Kidney (tissue), 14 donors: ENCODE data around the gene CTNNB1. TPM values are rescaled to one million over a fixed set of nuclear protein-coding genes. Genes with fewer than 3 reads are reported as not detected.

Source experiments
- DNase-seq, 5 donors: peaks; one replicate each; pipeline ENCODE4 v3.0.0-alpha.2; 2013 to 2020
- FAIRE-seq: peaks from 2 replicates; lab custom pipeline; 2012; peaks lifted over from hg19 to GRCh38; lab: Jason Lieb, UNC
- H3K27ac ChIP-seq, 2 donors: one replicate each; pipeline ENCODE4 v1.7.0; 2013; ENCODE audit warnings: low read depth in 2 of 2, low read length in 2 of 2, inconsistent platforms in 1 of 2
- H3K27me3 ChIP-seq: one replicate; pipeline ENCODE4 v1.7.1; 2013; ENCODE audit warnings: low read length, inconsistent platforms; ENCODE audit not compliant: control insufficient read depth, insufficient read depth
- H3K36me3 ChIP-seq, 3 donors: one replicate each; pipeline versions ENCODE4 v1.7.0 to v1.7.1; 2013; ENCODE audit warnings: low read length in 3 of 3, control low read depth in 1 of 3, inconsistent platforms in 1 of 3; ENCODE audit not compliant: insufficient read depth in 3 of 3, control insufficient read depth in 2 of 3
- H3K4me1 ChIP-seq, 3 donors: one replicate each; pipeline versions ENCODE4 v1.7.0 to v1.7.1; 2013; ENCODE audit warnings: low read length in 3 of 3, inconsistent platforms in 1 of 3, low read depth in 1 of 3; ENCODE audit not compliant: control insufficient read depth in 2 of 3, insufficient read depth in 2 of 3
- H3K4me3 ChIP-seq, 3 donors: one replicate each; pipeline versions ENCODE4 v1.7.0 to v1.8.1; 2013; ENCODE audit warnings: low read length in 3 of 3, control low read depth in 1 of 3, inconsistent platforms in 1 of 3
- H3K9ac ChIP-seq, 3 donors: one replicate each; pipeline versions ENCODE4 v1.7.0 to v1.7.1; 2013; ENCODE audit warnings: low read length in 3 of 3, control low read depth in 1 of 3, inconsistent platforms in 1 of 3
- H3K9me3 ChIP-seq, 3 donors: one replicate each; pipeline versions ENCODE4 v1.7.0 to v1.7.1; 2013; ENCODE audit warnings: low read length in 3 of 3, control low read depth in 1 of 3, inconsistent platforms in 1 of 3; ENCODE audit not compliant: control insufficient read depth in 2 of 3, insufficient read depth in 1 of 3
- intact Hi-C: fragments of 100-400 bp; cut with DNase I; formaldehyde crosslinking; loops from one replicate; pipeline ENCODE4 v1.11.1; 2022
- polyA plus RNA-seq: library from polyadenylated mRNA; stranded (reverse); fragments of 350-450 nt; fragmentation: Illumina TruSeq; extraction: RNeasy Lipid Tissue Mini Kit (QIAGEN cat#74804); gene quantifications from one replicate; pipeline ENCODE4 v1.2.3, GENCODE V29; 2014; ENCODE audit warnings: low read depth, low replicate concordance; ENCODE audit not compliant: insufficient read depth
- total RNA-seq: library from RNA; stranded (reverse); fragmentation: NEBNext Ultra II Directional; extraction: Animal tissue kit (Norgen Biotek cat#: 25700); gene quantifications from one replicate; pipeline ENCODE4 v1.2.1, GENCODE V29; 2021
- TF ChIP-seq, protein P1 (sequence below): IDR thresholded peaks from 3 replicates; pipeline ENCODE4 v1.5.1; 2012; ENCODE audit warnings: mild to moderate bottlenecking, moderate library complexity, borderline replicate concordance; ENCODE audit not compliant: insufficient read depth; ENCODE audit errors: extremely low read depth
- donor health status: control.
- donor health status: control.
- donor health status: control.
- donor health status: control.
- donor health status: control.
- donor health status: DM: yes; HTN: yes; CAD: no.
- donor health status: Normal renal cell carcinoma (clear cell type).

Gene CTNNB1
- total and polyA plus RNA-seq, 2 donors from 2014 or later, result 97.0 to 329 TPM

DNA sequence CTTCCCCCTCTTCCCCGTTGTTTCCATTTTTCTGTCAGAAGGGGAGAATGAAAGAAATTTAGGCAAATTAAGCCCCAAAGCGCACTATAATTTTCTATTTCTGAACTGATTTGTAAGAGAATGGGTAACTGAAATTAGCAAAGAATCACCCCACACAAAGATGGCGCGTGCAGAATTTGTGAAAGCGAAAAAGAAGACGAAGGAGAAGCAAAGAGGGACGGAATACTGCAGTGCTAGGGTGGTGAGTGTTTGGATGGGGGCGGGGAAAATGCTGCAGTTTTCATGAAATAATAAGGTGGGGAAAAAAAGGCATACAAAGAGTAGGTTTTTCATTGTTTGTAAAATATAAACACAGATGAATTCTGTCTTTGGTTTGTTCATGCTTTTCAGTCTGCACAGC is 4.6 kb upstream of the CTNNB1 start:
- Histone ChIP-seq H3K4me1 (no peaks in the 10 kb centered on the region), H3K27ac (no peak overlapping the region), H3K27me3 (peaks cover 3% of the 10 kb centered on the region), H3K9ac (no peak overlapping the region), H3K36me3 (no peaks in the 10 kb centered on the region), H3K4me3 (no peak overlapping the region), H3K9me3 (no peaks in the 10 kb centered on the region)
- intact Hi-C loops, result no loop called here
- TF ChIP-seq, protein P1, sequence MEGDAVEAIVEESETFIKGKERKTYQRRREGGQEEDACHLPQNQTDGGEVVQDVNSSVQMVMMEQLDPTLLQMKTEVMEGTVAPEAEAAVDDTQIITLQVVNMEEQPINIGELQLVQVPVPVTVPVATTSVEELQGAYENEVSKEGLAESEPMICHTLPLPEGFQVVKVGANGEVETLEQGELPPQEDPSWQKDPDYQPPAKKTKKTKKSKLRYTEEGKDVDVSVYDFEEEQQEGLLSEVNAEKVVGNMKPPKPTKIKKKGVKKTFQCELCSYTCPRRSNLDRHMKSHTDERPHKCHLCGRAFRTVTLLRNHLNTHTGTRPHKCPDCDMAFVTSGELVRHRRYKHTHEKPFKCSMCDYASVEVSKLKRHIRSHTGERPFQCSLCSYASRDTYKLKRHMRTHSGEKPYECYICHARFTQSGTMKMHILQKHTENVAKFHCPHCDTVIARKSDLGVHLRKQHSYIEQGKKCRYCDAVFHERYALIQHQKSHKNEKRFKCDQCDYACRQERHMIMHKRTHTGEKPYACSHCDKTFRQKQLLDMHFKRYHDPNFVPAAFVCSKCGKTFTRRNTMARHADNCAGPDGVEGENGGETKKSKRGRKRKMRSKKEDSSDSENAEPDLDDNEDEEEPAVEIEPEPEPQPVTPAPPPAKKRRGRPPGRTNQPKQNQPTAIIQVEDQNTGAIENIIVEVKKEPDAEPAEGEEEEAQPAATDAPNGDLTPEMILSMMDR, result no peak
- DNase-seq (no peak), FAIRE-seq (no peak)

DNA sequence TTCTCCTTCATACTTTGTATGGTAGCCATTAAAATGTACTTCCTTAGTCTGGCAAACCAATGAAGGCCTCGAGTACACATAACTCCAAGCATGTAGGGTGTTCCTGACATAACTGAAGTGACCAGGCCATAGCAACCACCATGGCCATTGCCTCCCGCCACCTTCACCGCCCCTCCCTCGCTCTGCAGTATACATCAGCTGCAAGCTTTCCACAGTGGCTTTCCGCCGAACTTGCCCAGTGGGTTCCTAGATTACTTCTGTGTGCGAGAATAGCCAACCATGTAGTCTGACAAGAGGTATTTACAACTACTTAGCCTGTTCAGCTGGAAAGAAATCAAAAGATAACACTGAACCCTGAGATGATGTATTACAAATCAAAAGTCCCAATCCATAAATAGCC is 3.4 kb upstream of the CTNNB1 start:
- no peaks in the 10 kb centered on the region for H3K9me3 ChIP-seq
- H3K36me3 ChIP-seq, result no peaks in the 10 kb centered on the region
- H3K27me3 ChIP-seq, result peaks cover 3% of the 10 kb centered on the region
- no peak for DNase-seq
- intact Hi-C loops, result no loop called here
- H3K4me1 ChIP-seq, result no peaks in the 10 kb centered on the region
- FAIRE-seq, result no peak
- no peak overlapping the region for H3K4me3 ChIP-seq
- no peak overlapping the region for H3K27ac ChIP-seq
- H3K9ac ChIP-seq, result no peak overlapping the region
- TF ChIP-seq, protein P1, result no peak

DNA sequence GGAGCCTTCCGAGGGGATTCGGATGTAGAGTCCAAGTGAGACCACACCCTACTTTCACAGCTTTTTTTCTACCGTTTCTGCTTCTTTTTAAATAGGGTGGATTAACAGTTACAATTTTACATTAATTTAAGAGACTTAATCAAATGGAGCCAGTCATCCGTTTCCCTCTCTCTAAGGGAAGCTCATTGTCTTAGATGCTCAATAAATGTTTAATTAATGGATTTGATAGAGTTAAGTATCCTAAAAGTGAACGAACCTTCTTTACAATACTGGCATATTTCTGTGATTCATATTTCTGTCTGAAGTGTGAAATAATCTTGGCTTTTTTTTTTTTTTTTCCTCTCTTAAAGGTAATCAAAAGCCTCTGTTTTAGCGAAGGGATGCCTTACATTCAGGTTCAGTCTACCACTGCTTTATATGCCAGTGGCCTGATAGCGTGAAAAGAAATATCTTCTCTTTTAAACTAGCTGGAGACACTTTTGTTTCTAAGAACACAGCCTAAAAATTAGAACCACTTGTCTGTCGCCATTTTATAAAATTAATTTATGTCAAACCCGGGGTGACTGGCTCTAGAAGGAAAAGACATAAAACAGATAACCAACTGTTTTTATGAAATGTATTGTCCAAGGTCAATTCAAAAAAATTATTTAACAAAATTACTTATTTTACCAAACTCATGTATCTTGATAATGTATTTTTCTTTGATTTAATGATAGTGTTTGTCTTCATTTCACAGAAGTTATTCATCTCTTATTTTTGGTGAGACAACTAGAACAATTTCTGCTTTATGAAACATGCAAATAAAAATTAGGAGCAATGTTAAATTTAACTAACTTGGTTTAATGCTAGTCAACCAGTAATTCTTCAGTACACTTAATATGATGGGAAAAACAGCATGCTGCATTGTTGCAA is 2.5 kb upstream of the CTNNB1 start:
- Histone ChIP-seq H3K9me3 (no peaks in the 10 kb centered on the region), H3K27ac (no peak overlapping the region), H3K27me3 (peaks cover 3% of the 10 kb centered on the region), H3K36me3 (no peaks in the 10 kb centered on the region), H3K4me1 (peaks cover 0 to 1% (median 0%) of the 10 kb centered on the region in 3 donors), H3K4me3 (no peak overlapping the region), H3K9ac (no peak overlapping the region)
- DNase-seq, result no peak
- peak; percentile 57 for FAIRE-seq
- TF ChIP-seq, protein P1, result no peak
- intact Hi-C loops, result no loop called here
